GM18873 (cell line): ENCODE measurements around the gene ZNF618.

Source experiments
- ATAC-seq: cut with Tn5 transposase; IDR thresholded peaks from one replicate; pipeline ENCODE4 v1.9.1; 2021; ENCODE audit warnings: mild to moderate bottlenecking, moderate library complexity, moderate number of reproducible peaks; ENCODE audit not compliant: unreplicated experiment, low FRiP score

ZNF618 gene, protein sequence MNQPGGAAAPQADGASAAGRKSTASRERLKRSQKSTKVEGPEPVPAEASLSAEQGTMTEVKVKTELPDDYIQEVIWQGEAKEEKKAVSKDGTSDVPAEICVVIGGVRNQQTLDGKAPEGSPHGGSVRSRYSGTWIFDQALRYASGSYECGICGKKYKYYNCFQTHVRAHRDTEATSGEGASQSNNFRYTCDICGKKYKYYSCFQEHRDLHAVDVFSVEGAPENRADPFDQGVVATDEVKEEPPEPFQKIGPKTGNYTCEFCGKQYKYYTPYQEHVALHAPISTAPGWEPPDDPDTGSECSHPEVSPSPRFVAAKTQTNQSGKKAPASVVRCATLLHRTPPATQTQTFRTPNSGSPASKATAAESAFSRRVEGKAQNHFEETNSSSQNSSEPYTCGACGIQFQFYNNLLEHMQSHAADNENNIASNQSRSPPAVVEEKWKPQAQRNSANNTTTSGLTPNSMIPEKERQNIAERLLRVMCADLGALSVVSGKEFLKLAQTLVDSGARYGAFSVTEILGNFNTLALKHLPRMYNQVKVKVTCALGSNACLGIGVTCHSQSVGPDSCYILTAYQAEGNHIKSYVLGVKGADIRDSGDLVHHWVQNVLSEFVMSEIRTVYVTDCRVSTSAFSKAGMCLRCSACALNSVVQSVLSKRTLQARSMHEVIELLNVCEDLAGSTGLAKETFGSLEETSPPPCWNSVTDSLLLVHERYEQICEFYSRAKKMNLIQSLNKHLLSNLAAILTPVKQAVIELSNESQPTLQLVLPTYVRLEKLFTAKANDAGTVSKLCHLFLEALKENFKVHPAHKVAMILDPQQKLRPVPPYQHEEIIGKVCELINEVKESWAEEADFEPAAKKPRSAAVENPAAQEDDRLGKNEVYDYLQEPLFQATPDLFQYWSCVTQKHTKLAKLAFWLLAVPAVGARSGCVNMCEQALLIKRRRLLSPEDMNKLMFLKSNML

DNA sequence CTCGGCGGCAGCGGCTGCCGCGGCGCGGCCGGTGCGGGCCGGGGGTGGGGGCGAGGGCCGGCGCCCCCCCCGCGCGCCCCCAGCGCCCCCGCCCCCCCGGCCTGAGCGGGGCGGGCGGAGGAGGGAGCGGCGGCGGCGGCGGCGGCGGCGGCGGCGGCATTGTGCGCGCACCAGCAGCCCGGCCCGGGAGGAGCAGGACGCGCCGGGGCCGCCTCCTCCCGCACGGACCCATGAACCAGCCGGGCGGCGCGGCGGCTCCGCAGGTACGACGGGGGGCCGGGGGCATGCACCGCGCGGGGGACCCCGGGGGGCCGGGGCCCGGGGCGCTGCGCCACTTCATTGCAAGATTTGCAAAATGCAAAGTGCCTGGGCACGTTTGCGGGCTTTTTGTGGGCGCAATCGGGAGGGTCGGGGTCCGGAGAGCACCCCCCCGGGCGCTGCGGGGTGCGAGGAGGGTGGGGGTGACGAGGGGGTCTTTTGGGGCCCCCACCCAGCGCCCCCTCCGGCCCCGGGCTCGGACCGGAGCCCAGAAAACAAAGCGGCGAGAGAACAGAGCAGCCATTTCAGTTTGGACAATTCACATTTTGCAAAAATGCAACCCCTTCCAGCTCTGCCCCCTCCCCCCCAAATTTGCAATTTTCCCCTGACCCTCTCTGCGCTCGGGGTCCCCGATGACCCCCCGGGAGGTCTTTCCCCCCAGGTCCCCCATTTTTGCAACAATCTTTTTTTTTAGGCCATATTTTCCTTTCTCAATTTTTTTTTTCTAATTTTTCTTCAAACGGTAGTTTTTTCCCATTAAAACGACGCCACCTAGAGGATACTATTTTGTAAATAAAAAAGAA lies at the start of gene ZNF618:
TSS of gene ZNF618 (plus strand) at position 159 of the 842 bp plus-strand sequence. CDS start at position 231, 72 bp downstream.
- ATAC-seq, result no peak

DNA sequence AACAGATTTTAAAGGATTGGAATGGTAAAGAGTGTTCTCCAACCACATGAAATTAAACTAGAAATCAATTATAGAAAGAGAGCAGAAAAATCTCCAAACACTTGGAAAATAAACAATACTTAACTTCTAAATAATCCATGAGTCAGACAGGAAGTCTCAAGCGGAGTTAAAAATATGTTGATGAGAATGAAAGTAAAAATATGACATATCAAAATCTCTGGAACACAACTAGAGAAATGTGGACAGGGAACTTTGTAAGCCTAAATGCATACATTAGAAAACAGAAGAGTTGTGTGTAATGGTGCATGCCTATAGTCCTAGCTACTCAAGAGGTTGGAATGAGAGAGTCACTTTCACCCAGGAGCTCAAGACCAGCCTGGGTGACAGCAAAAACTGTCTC lies 47.9 kb upstream of the ZNF618 start:
- ATAC-seq, result no peak

DNA sequence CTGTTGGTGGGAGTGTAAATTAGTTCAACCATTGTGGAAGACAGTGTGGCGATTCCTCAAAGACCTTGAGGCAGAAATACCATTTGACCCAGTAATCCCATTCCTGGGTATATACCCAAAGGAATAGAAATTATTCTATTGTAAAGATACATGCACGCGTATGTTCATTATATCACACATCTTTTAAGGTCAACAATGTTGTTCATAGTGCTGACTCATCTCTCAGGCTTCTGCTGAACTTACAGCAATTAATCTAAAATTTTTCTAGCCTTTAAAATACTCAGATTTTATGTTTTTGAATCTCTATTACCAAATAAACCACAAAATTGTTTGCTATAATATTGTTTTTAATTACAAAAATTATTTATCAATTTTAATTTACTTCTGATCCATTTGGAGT lies 38.8 kb upstream of the ZNF618 start:
- no peak for ATAC-seq

DNA sequence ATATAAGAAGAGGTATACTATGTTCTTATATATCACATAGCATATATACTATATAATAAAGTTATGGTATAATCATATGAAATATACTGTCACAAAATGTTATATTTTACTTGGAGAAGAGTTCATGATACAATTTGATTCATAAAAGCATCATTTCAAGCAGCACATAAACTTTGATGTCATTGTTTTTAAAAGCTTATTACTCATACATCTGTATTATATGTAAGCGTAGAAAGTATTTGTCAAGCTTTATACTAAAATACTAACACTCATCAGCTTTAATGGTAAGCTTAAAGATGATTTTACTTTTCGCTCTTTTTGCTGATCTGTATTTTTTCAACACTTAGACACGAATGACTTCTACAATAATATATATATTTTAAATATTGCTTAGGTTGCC lies 34.0 kb upstream of the ZNF618 start:
- no peak for ATAC-seq

DNA sequence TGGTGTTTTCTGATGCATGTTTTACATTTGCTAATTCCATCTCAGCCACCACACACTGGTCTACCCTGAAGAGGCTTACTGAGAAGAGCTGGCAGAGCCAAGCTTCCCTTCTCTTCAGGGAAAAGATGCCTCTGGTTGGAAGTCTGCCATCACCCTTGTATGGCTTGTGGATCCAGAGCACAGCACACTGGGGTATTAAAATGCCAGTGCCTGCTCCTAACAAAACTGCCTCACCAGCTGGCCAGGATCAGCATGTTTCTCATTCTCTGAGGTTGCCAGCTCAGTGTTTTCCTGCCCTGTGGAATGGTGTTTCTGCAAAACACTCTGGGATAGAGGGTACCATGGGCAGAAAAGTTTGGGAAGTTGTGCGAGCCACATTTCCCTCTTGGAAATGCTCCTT lies 31.6 kb upstream of the ZNF618 start:
- ATAC-seq, result no peak

DNA sequence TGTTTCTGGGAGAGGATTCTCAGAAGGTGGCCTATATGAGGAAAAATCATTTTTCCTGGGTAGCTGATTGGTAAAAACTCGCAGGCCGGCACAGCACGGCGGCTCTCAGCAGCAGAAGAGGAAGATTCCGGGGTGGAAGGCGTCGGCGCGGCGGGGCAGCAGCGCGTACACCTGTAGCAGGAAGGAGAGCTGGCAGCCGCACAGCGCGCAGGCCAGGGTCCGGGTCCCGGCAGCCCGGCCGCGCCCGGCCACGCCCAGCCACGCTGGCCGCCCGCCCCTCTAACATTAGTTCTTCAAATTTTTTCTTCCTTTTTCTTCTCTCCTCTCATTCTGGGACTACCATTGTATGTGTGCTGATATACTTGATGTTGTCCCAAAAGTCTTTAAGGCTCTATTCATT lies 24.8 kb upstream of the ZNF618 start:
- no peak for ATAC-seq

DNA sequence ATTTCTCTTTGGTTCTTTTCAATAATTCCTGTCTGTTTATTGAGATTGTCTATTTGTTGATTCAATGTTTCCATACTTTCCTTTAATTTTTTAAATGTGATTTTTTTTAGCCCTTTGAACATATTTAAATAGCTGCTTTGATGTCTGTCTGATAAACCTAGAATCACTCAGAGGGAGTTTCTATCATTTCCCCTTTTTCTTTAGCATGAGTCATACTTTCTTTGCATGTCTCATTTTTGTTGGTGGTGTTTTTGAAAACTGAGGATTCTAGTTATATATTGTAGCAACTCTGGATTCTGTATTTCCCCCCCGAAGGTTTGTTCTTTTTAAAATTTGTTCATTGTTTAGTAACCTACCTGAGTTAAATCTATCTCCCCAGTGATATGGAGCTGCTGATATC lies 24.2 kb upstream of the ZNF618 start:
- ATAC-seq, result no peak

DNA sequence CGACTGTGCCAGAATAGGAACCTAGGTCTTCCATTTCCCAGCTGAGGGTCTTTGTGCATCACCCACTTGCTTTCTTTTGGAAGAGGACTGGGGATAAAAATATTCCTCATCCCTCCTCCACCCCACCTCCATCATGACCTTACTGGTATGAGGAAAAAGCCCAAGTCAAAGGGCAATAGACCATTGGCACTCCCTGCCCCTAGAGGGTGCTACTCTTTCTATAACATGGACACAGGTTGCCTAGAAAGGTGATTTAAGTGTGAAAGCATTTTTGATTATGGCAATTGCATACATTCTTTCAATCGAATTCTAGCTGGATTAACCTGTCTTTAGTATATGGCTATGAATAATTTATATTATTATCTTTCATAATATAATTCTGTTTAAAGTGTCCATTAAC lies 22.8 kb upstream of the ZNF618 start:
- ATAC-seq, result no peak

DNA sequence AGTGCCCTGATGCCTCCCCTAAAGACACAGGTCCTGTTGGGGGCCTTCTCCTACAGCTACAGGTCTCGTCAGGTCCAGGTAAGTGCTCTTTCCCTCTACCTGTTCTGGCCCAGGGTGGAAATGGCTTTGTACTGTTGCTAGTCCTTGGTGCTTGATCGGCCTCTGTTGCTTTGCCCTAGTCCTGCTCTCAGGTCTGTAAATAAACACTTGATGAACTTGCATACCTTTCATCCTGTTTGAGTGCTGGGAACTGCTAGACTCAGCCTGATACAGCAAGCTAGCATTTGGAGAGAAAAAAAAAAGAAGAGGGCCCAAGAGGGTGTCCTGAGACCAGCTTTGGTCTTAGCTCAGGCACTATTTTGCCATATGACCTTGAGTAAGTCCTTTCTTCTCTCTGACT lies 21.8 kb upstream of the ZNF618 start:
- no peak for ATAC-seq

DNA sequence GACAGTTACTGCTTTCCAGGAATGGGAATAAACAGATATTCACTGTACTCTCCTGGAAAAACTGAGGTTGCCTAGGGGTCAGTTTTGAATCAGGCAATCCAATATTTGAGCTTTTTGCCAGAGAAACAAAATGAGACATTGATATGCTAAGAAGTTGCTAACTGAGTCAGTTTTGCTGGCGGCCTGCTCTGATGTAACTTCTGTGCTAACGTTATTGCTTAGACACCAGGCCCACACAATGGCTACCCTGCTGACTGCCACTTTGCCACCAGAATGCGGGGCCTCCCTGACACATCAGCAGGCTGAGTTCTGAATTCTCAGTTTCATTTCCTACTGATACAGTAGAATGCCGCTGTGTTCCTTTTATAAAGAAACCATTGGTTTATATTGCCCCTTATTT lies 18.2 kb upstream of the ZNF618 start:
- ATAC-seq, result no peak

DNA sequence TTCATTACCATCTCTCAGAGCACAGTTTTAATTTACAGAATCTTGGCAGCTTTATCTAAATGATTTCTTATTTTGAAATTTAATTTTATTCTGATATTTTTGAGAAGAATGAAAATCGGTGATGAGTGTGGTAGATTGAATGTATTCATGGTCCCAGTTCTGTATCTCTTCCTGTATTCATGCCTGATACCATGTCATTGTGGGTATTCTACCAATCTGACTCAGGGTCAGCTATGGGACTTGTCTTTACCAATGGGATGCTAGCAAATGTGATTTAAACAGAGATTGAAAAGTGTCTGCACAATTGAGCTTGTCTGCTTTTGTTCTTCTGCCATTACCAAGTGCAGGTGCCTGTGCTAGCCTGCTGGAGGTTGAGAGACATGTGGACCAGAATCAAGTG lies 17.8 kb upstream of the ZNF618 start:
- no peak for ATAC-seq

DNA sequence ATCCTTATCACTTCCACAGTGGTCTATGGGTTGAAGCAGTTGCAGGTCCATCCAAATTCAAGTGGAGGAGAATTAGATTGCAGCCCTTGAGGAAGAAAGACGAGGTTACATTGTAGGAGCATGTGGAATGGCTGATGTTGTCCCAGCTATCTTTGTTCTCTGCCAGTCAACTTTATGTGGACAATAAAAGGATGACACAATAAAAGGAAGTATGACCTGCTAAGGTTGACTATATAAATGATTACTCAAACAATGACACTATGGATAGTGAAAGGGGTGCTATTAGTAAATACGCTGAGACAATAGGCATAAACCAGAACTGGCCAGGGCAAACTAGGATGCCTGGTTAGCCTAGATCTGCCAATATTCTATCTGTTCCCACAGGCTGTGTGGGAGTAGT lies 12.8 kb upstream of the ZNF618 start:
- ATAC-seq, result no peak

DNA sequence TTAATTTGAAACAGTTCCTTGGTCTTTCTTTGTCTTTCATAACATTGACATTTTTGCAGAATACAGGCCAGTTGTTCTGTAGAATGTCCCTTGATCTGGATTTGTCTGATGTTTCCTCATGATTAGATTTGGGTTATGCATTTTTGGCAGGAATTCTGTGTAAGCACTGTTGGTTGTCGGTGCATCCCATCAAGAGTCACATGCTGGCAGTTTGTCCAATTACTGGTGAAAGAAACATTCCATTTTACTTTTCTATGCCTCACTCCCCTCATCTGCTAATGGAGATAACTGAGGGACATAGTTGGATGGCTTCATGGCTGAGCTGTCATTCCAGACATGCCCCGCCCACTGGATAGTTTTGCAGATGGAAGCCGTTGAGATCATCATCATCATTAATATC lies 7.6 kb upstream of the ZNF618 start:
- no peak for ATAC-seq

DNA sequence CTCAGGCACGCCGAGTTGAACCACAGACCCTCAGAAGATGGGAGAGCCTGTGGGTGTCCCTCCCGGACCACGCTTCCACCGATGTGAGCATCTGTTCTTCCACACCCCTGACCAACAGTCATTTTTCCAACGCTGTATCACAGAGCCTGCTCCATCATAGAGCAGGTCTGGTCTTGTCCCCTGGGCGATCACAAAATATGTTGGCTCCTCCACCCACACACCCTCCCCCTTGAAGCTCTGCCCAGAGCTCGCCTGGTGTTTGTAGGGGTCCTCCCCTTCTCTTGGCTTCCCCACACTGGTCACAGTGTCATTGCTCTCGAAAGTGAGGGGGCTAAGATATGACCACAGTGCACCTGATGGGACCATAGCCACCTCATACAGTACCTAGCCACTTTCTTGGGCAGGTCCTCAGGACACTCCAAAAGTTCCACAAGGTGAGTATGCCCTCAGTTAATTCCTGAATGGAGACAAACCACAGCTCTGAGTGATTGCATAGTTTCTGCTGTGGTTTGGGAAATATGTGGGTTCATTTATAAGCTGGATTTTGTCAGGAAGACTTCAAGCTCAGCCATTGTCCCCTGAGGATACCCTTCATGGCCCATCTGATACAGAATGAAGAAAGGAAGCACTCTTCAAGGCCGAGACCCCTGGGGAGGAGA lies 3.5 kb upstream of the ZNF618 start:
- no peak for ATAC-seq

DNA sequence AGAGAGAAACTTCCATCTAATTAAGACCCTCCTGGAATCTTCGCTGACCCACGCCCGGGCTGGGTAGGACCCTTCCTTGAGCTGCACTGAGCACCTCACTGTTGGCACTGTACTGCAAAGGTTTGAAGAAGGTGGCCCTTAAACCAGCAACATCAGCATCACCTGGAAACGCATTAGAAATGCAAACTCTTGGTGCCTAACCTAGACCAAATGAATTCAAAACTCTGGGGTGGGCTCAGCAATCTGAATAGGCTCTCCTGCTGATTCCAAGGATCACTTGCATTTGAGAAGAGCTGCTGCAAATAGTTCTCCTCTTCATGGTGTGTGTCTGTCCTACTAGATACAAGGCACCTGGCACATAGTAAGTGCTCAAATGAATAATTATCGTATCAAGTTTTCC lies 2.7 kb upstream of the ZNF618 start:
- no peak for ATAC-seq

DNA sequence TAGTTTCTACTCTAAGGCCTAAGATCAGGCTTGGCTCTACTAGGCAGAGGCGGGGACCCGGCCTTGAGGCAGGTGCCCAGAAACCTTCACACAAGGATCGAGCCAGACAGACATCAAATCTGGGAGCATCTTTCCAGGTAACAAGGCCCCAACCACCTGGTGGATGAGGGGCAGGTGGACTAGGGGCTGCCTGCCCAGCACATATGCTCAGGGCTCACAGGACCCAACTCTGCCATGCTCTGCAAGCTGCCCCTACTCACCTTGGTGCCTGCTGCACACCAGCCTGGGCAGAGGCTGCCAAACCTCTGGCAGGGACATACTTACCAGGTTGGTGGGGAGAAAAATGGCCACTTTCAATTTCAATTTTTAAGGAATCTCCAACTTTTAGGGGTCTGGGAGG lies 2.2 kb upstream of the ZNF618 start:
- ATAC-seq, result no peak

DNA sequence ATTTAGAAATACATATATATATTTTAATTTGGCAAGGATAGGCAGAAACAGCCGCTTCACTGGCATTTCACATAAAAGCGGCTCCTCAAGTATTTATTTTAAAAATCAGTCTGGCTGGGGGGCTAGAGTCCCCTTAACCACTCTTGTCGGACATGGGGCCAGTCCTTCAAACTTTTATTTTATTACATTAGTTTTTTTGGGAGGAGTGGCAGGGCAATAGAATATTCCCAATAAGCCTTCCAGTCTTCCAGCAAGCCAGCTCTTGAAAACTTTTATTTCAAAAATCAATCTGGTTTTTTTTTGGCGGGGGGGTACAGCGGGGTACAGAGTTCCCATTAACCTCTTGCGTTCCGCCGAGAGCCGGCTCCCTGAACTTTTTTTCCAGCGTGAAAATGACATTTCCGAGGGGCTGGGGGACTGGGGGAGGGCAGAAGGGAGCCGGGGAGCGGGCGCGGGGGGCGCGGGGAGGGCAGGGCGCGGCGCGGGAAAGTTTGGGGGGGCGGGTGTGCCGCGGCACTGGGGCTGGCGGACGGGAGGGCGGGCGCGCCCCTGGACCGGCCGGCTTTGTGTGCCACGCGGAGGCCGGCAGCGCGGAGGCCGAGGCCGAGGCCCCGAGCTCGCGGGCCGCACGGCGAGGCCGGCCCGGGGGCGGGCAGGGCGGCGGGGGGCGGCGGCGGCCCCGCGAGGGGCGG lies 504 bp upstream of the ZNF618 start:
- ATAC-seq, result no peak

DNA sequence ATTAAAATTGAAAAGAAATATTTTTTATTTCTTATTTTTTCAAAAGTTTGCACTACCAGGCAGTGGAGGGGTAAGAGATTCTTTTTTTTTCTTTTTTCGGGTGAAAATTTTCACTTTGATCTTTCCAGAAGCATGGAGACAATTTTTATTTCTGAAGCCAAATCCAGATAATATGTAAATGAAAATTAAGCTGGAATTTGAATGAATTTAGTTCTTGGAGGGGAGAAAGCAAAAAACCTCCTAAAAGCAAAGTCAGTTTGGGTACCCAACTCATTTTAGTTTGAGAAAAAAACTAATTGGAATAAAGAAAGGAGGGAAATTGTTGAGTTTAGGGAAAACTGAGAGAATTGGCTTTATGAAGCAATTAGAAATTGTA lies 872 bp downstream of the ZNF618 start:
- no peak for ATAC-seq

DNA sequence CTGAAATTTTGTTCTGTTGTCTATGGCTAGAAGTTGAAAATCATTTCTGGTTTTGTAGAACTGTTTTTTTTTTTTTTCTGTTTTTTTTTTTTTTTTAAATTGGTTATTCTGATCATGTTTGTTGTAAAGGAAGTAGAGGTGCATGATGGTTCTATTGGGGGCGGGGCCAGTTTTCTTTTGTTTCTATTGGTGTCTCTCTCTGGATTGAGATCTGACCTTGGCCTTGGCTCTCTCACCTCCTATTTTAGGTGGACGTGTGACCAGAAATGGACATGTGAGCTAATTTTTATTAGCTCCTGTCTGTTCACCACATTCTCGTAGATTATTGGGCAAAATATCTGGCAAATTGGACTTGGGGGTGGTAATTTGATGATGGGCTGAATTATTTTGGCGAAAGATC lies 3.2 kb downstream of the ZNF618 start:
- ATAC-seq, result no peak

DNA sequence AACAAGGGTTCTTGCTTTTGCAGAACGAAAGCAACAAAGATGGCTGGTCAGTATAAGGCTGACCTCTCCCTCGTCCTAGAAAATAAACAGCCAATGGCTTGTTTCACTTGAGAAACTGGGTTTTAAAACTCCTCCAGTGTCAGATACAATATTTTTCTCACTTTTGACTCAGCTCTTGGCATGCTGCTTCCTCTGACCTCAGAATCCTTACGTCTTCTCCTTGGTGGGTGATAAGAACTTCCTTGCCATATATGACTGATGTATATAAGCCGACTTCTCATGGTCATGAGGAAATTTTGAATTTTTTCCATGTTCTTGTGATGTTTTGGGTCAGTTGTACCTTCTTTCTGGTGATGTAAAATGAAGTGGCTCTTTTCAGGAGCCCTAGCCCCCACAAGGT lies 3.8 kb downstream of the ZNF618 start:
- ATAC-seq, result no peak
